A172 (cell line): ENCODE measurements around the gene COL7A1. TPM values are rescaled to one million over a fixed set of nuclear protein-coding genes. Genes with fewer than 3 reads are reported as not detected.
A peak's percentile ranks its signal among the peaks of the same experiment; 100 is the strongest.

ENCODE experiments used
- DNase-seq: peaks from one replicate; pipeline ENCODE4 v3.0.0-alpha.2; 2015; ENCODE audit warnings: low spot score
- total RNA-seq: library from RNA; depleted of rRNA; stranded (reverse); fragments of >200 nt; shearing (Covaris generic); gene quantifications from 2 replicates; pipeline ENCODE4 v1.2.3, GENCODE V29; 2014; rRNA removed

Gene COL7A1
- total RNA-seq: 105 and 128 TPM in 2 replicates

DNA sequence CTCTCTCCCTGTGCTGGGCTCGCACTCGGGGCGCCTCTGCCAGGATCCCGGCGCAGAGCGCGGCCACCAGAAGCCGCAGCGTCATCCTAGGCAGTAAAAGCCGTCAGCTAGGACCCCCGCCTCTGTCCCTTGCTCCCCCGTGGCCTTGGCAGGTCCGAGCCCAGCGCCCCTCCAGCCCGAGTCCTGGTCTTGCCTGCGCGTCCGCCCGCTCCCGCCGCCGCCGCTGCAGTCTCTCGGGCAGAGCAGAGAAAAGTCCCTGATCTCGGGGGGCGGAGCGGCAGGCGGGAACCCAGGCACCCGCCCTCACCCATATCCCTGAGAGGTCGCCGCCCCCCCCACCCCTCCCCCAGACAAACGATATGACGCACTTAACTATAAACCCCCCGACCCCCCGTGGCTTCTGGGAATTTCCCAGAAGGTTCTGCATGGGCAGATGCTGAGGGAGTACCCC, at the start of gene COL7A1:
COL7A1 (minus strand) TSS at position 255 of the 451 bp plus-strand sequence; CDS start at position 85, 170 bp downstream.
- no peak for DNase-seq

- no peak for DNase-seq
These were observed 47.5 kb upstream of the COL7A1 start for GRCh38 chr3:48642605-48643004.

DNA sequence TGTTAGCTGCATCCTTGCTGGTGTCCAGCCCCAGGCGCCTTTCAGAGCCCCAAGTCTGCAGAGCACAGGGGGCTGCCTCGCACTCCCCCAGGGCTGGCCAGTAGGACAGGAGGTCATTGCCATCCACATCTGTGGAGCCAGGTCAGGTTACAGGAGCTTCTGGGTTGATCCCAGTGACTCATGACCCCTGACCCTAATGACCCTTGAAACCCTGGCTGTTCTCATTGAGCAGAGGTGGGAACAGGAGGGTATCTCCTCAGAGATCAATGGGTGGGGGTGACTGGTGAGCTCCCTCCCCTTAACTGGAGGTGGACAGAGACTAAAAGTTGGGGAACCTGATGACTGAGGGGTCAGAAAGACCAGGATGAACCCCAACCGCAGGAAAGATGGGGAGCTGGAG, 46.3 kb upstream of the COL7A1 start:
- DNase-seq: no peak

GRCh38 chr3:48639944-48640606, 44.9 kb upstream of the COL7A1 start:
- DNase-seq: no peak

GRCh38 chr3:48637305-48637704, 42.2 kb upstream of the COL7A1 start:
- DNase-seq: no peak

DNA sequence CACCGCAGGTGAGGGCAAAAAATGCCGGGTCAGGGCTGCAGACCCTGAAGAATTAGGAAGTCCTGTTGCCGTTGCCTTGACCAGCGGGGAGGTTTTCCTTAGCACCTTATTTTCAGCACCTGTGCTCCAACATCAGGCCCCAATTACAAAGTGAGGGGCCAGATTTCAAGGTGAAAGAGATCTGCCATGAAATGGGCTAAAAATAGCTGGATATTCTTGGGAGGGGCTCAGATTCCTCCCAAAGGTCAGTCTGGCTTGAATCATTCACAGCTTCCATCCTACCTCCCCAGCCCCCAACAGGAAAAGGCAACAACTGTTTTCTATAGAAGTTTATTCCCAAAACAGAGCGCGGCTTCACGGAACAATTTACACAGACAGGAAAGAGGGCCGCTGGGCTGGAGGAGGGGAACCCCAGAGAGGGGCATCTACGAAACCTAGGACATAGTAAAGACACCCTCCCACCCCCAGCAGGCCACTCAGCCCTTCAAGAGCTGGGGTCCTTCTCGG, 41.1 kb upstream of the COL7A1 start:
- DNase-seq: no peak

DNA sequence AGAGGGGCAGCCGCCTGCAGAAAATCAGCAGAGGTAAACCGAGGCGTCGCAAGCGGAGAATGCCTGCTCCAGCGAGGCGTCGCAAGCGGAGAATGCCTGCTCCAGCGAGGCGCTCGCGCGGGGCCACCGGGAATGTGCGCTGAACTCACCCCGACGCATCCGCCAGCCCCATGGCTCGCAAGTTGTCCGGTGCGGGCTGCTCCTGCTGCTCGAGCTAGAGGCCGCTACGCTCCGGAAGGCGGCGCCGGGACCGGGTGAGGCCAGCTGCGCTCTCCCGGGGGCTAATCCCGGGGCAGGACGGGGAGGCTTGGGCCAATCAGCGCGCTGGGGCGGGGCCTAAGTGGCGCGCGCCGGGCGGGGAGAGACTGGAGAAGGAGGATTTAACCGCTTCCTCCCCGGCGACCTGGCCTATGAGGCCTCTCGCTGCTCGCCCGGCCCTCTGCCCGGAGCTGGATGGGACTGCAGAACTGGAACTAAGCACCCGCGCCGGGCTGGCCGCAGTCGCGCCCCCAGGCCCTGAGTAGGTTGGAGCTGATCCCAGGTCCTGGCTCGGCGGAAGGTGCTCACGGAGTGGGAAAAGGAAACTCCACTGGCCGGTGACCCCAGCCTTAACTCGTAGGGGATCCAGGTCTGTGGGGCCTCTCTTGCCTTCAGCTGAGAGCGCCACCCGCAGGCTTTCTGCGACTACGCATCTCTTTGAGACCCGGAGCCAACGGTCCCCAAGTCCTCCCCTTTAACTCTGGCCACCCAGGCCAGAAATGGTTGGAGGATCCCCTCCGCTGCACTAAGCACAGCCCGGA, 40.3 kb upstream of the COL7A1 start, which contains the start of gene SLC26A6:
SLC26A6 (minus strand) TSS at position 240 of the 800 bp plus-strand sequence; CDS start at position 172, 68 bp downstream.
- DNase-seq: peak; percentile 91

GRCh38 chr3:48634661-48635221, 39.6 kb upstream of the COL7A1 start:
- peak; percentile 59 for DNase-seq

- no peak for DNase-seq
These were observed 38.6 kb upstream of the COL7A1 start for GRCh38 chr3:48633743-48634142.

DNA sequence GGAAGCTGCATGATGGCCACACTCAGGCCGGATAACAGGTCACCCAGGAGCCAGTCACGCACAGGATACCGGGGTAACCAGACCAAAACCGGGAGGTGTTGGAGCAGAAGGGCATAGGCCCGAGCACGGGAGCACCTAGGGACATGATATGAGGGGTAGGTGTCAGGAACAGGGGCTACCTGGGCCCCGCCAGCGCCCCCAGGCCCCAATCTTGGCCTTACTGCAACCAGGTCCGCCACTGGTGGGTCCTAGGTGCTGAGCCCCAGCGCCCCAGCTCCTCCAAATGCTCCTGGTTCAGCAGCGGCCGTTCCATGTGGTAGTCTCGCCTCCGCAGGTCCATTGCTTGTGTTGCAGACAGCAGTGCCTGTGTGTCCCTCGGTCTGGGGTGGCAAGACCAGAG, 38.1 kb upstream of the COL7A1 start:
- DNase-seq: no peak

- DNase-seq: no peak
These were observed 36.7 kb upstream of the COL7A1 start for GRCh38 chr3:48631516-48632448.

DNA sequence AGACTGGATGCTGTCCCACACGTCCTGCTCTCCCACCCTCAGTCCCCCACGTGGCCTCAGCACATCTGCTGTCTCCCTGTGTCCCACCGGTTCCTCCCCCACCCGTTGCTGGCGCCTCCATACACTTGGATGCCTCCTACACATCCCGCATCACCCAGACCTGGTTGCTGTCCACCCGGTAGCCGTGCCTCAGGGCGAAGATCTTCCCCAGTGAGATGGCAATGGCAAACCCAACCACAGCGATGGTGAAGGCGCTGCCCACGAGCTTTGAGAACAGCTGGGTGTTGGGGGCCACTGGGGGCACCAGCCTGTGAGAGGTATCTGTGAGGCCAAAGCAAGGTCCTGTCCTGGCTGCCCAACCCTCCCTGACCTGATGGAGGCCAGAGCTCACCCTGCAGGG, 35.7 kb upstream of the COL7A1 start:
- DNase-seq: no peak

- DNase-seq: no peak
These were observed 35.3 kb upstream of the COL7A1 start for GRCh38 chr3:48630407-48630806.

GRCh38 chr3:48629894-48630293, 34.8 kb upstream of the COL7A1 start:
- no peak for DNase-seq

DNA sequence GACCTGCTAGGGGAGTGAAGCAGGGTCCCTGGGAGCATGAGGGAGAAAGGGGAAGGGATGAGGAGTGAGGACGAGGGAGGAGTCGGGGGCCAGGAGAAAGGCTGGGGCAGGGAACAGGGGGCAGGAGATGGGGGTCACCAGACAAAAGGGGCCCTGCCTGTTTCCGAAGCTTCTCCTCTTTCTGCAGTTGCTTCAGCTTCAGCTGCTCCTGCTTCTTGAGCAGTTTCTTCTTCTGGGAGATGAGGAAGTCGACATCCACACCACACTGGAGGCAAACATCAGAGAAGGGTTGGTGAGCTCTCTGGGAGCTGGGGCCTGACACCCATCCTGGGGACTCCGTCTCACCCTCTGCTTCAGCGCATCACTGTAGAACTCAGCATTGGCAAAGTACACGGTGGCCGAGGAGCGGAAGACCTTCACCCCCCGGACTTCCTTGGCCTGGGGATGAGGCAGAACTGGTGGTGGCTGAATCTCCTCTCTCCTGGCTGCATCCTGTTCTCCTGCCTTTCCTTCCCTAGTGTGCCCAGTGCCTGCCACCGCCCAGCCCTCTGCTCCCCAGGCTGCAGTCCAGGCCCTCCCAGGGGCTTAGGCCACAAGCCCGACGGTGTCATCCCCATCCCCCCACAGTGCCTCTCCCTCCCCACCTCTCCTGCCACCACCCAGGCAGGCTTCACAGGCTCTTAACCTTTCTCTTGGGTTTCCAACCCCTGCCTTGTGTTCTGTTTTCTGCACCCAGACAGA, 33.3 kb upstream of the COL7A1 start:
- DNase-seq: no peak

GRCh38 chr3:48625600-48625999, 30.5 kb upstream of the COL7A1 start:
- DNase-seq: no peak

GRCh38 chr3:48624767-48625166, 29.6 kb upstream of the COL7A1 start:
- DNase-seq: no peak

GRCh38 chr3:48623851-48624547, 28.9 kb upstream of the COL7A1 start:
- DNase-seq: no peak

- DNase-seq: no peak
These were observed 26.3 kb upstream of the COL7A1 start, which contains the start of gene TMEM89 for GRCh38 chr3:48621461-48621869. TSS of gene TMEM89 (minus strand) at chr3:48621769. CDS start at chr3:48621756, 13 bp downstream.
